ENCODE measurements around the gene MAFF.
A peak's percentile ranks its signal among the peaks of the same experiment; 100 is the strongest.

Gene MAFF

DNA sequence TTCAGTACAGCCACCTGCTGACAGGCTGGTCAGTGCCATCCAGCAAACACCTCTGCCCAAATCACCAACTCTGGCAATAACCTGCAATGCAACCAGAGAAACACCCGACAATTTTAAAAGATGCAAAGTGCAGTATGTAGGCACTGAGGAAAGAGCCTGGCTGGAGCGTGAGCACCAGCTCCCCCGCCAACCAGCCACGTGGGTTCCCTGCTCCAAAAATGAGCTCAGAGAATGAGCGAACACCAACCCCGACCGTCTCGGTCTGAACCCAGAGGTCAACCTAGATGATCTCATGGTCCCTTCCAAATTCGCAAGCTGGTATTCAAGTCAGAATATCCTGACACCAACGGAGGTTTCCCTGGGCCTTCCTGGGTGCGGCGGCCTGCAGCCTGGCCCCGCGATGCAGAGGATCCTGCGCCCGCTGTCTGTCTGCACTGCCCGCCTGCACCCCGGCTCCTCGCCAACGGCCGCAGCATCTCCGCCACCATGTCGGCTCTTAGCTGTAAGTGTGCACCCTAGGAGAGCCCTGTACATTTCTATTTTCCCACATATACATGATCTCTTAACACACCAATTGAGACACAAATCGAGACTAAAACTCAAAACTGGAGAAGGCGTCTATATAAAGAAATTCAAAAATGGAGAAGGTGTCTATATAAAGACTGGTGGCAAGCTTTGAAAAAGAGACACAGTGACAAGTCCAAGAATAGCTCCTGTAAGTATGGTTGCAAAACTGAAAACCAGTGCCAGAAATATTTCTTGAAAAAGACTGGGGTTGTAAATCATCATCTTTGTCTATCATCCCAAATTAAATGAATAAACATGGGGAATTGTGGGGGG lies 48.2 kb downstream of the MAFF start:
- H3K27me3 ChIP-seq (ENCODE audit: control insufficient read depth, insufficient read depth, low read length): no peaks in the 10 kb centered on the region
- H3K9me3 ChIP-seq (ENCODE audit: control insufficient read depth, insufficient read depth, low read length): no peaks in the 10 kb centered on the region
- H3K4me1 ChIP-seq (ENCODE audit: control insufficient read depth, insufficient read depth, low read length): no peaks in the 10 kb centered on the region
- peaks cover 24% of the 10 kb centered on the region for H3K36me3 ChIP-seq (ENCODE audit: control insufficient read depth, insufficient read depth, low read length)
- no peak overlapping the region for H3K4me3 ChIP-seq (ENCODE audit: low read depth, low read length)
- H3K9ac ChIP-seq (ENCODE audit: low read depth, low read length): no peak overlapping the region

DNA sequence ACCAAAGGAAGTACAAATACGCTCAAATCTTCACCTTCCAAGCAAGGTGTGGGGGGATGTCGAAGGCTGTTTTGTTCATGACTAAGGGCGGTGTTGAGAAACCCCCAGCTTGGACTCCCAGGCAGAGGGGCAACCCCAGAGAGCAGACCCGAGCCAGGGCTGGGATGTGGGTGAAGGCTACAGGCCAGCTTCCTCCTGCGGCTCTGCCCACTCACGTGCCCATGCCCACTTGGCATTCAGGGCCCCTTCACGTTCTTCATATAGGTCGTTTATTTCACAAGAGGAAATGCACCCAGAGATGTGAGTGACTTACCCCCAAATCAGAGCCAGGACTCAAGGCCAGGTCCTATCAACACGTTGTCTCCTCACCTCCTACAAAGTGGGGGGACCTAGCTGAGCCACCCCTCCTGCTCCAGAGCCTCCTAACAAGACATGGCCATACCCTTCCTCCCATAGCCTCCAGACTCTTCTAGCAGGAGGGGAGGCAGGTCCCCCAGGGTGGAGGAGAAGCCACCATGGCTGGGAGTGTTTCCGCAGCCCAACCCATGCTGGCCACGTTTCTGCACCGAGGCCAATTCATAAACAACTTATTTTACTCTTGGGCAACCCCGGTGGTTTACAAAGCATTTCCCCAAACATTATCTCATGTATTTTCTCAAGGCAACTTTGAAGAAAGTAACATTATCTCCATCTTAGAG lies 49.0 kb downstream of the MAFF start:
- Histone ChIP-seq H3K9me3 (ENCODE audit: control insufficient read depth, insufficient read depth, low read length) (no peaks in the 10 kb centered on the region), H3K4me3 (ENCODE audit: low read depth, low read length) (no peak overlapping the region), H3K4me1 (ENCODE audit: control insufficient read depth, insufficient read depth, low read length) (no peaks in the 10 kb centered on the region), H3K27me3 (ENCODE audit: control insufficient read depth, insufficient read depth, low read length) (no peaks in the 10 kb centered on the region), H3K36me3 (ENCODE audit: control insufficient read depth, insufficient read depth, low read length) (peaks cover 22% of the 10 kb centered on the region), H3K9ac (ENCODE audit: low read depth, low read length) (no peak overlapping the region)

DNA sequence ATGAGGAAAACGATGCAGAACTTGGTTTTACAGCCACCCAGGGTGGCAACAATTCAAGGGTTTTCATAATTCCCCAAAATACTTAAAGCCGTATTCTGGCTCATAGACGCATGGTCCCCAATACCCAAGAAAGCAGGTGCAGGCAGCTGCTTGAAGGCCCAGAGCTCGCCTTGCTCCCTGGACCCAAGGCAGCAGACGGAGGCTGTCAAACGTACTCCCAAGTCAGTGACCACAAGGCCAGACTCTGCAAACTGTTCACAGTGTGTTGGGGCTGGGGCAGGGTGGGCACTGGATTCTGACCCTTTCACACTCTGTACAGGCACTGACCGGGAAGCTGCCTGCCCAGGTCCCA lies 49.5 kb downstream of the MAFF start:
- Histone ChIP-seq H3K4me3 (ENCODE audit: low read depth, low read length) (no peak overlapping the region), H3K9me3 (ENCODE audit: control insufficient read depth, insufficient read depth, low read length) (no peaks in the 10 kb centered on the region), H3K4me1 (ENCODE audit: control insufficient read depth, insufficient read depth, low read length) (no peaks in the 10 kb centered on the region), H3K27me3 (ENCODE audit: control insufficient read depth, insufficient read depth, low read length) (no peaks in the 10 kb centered on the region), H3K9ac (ENCODE audit: low read depth, low read length) (no peak overlapping the region), H3K36me3 (ENCODE audit: control insufficient read depth, insufficient read depth, low read length) (peaks cover 16% of the 10 kb centered on the region)

DNA sequence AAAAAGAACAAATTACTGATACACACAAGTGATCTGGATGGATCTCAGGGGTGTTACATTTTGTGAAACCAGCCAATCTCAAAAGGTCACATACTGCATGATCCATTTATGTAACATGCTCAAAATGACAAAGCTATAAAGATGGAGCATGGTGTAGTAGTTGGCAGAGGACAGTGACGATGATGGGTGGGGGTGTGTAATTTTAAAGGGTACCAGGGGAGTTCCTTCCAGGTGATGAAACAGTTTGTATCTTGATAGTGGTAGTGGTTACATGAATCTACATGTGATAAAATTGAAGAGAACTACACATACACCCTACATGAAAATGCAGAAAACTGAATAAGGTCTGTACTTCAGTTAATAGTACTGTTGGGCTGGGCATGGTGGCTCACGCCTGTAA lies 53.9 kb downstream of the MAFF start:
- Histone ChIP-seq H3K27me3 (ENCODE audit: control insufficient read depth, insufficient read depth, low read length) (no peaks in the 10 kb centered on the region), H3K4me3 (ENCODE audit: low read depth, low read length) (no peak overlapping the region), H3K4me1 (ENCODE audit: control insufficient read depth, insufficient read depth, low read length) (no peaks in the 10 kb centered on the region), H3K9ac (ENCODE audit: low read depth, low read length) (no peak overlapping the region), H3K36me3 (ENCODE audit: control insufficient read depth, insufficient read depth, low read length) (no peaks in the 10 kb centered on the region), H3K9me3 (ENCODE audit: control insufficient read depth, insufficient read depth, low read length) (no peaks in the 10 kb centered on the region)

DNA sequence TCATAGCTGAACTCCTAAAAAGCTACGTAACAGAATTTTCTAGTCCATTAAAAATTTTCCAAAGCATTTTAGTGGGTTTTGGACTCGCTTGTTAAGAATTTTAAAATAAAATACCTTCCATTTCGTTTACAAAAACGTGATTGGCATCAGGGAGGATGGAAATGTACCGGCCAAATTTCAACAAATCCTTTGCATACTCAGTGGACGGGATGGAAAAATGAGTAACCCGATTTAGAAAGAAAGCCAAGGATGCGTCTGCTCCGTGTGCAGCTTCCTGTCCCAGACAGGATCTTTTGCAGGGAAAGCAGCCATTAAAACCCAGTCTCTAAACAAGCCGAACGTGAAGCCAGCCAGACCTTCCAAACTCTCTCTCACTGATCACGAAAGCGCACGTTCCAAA lies 55.4 kb downstream of the MAFF start:
- Histone ChIP-seq H3K9ac (ENCODE audit: low read depth, low read length) (no peak overlapping the region), H3K4me3 (ENCODE audit: low read depth, low read length) (no peak overlapping the region), H3K9me3 (ENCODE audit: control insufficient read depth, insufficient read depth, low read length) (no peaks in the 10 kb centered on the region), H3K27me3 (ENCODE audit: control insufficient read depth, insufficient read depth, low read length) (no peaks in the 10 kb centered on the region), H3K36me3 (ENCODE audit: control insufficient read depth, insufficient read depth, low read length) (no peaks in the 10 kb centered on the region), H3K4me1 (ENCODE audit: control insufficient read depth, insufficient read depth, low read length) (peaks cover 4% of the 10 kb centered on the region)

DNA sequence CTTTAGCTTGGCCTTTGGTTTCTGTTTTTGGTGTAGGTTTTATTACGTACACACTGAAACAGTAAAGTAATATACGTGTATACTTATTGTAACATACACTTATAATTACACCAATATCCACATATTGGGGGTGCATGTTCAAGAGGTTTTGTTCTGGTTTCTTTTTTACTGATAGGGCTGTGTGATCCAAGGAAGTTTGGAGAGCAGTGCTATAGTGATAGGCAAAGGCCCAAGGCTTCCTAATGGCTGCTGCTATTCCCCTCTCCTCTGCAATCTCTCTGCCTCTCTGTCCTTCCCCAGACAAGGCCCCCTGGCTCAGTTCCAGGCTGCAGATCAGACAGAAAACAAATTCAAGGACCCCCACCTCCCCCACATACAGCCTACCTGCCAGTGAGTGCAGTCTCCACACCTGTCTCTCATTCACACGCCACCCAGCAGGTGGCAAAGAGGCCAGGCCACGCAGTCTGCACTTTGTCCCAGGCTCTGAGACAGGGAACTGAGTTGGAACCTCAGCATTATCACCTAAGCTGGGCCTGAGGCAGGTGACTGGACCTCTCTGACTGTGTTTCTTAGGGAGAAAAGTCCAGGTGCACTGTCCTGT lies 56.0 kb downstream of the MAFF start:
- no peaks in the 10 kb centered on the region for H3K27me3 ChIP-seq (ENCODE audit: control insufficient read depth, insufficient read depth, low read length)
- no peaks in the 10 kb centered on the region for H3K36me3 ChIP-seq (ENCODE audit: control insufficient read depth, insufficient read depth, low read length)
- H3K4me3 ChIP-seq (ENCODE audit: low read depth, low read length): no peak overlapping the region
- peaks cover 4% of the 10 kb centered on the region for H3K4me1 ChIP-seq (ENCODE audit: control insufficient read depth, insufficient read depth, low read length)
- no peak overlapping the region for H3K9ac ChIP-seq (ENCODE audit: low read depth, low read length)
- H3K9me3 ChIP-seq (ENCODE audit: control insufficient read depth, insufficient read depth, low read length): no peaks in the 10 kb centered on the region

DNA sequence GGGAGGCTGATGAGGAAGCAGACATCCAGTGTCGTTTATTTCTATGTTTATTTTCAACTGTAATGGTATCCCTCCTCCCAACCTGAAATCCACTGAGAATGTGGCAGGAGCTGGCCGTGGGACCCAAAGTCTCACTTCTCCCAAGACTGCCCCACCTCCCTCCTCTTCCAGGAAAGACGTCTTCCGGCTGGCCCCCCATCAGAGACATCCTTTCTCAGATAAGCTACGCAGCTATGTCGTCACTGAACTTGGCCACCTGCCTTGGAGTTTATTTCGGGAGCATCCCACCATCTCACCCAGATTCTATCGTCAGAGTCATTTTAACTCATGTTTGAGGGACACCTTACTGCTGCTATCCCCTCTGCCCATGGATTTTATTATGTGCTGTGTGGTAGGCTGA lies 57.1 kb downstream of the MAFF start:
- peaks cover 4% of the 10 kb centered on the region for H3K4me1 ChIP-seq (ENCODE audit: control insufficient read depth, insufficient read depth, low read length)
- no peak overlapping the region for H3K9ac ChIP-seq (ENCODE audit: low read depth, low read length)

DNA sequence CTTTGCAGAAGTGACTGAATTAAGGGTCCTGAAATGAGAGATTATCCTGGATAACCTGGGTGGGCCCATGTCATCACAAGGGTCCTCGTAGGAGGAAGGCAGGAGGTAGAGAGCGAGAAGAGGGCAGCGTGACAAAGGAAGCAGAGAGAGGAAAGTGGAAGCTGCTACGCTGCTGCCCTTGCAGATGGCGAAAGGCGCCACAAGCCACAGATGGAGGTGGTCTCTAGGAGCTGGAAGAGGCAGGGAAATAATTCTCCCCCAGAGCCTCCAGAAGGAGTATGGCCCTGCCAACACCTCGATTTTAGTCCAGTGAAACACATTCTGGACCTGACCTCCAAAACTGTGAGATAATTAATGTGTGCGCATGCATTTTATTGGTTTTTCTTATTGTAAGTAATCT lies 57.6 kb downstream of the MAFF start:
- Histone ChIP-seq H3K9ac (ENCODE audit: low read depth, low read length) (no peak overlapping the region), H3K4me1 (ENCODE audit: control insufficient read depth, insufficient read depth, low read length) (peaks cover 4% of the 10 kb centered on the region)

More for the DNA sequence above, 57.1 kb downstream of the MAFF start:
- H3K27me3 ChIP-seq (ENCODE audit: control insufficient read depth, insufficient read depth, low read length): no peaks in the 10 kb centered on the region
- H3K36me3 ChIP-seq (ENCODE audit: control insufficient read depth, insufficient read depth, low read length): no peaks in the 10 kb centered on the region
- H3K4me3 ChIP-seq (ENCODE audit: low read depth, low read length): no peak overlapping the region
- no peaks in the 10 kb centered on the region for H3K9me3 ChIP-seq (ENCODE audit: control insufficient read depth, insufficient read depth, low read length)

DNA sequence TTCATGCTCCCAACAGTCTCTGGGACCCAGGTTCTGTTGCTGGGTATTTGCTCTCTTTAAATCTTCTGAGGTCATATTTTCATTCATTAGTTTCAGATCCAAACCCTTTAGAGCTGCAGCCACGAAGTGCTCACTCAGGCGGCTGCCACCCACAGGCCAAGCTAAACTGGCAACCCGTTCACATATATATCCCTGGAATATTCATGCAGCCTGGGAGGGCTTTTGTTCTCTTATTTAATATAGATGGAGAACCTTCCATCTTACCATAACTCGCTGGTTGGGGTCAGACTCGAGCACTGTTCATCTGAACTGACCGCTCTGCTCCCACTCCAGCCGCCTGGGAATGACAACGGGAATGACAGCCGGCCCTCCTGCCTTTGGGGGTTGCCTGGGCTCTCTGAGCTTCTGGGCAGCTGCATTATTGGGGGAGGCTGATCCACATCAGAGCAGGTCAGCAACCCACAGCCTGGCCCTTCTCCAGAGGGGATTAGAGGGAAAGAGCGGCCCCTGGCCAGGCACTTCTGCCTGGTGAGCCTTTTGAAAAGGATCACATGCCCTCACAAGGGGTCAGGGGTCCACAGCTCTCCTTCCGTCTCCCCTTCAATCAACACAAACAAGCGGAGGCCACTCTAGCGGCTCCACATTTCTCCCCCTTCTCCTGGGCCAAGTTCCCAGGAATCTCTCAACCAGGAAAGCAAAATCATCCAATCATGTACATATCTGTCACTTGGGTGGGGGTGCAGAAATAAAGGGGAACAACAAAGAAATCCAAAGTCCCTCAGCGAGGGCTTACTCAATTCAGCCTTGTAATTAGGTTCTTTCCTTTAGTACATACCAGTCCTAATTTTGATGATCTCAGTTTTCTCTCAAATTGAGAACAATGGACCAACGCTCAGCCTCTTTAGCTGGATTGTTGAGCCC lies 59.2 kb downstream of the MAFF start:
- Histone ChIP-seq H3K9me3 (ENCODE audit: control insufficient read depth, insufficient read depth, low read length) (no peaks in the 10 kb centered on the region), H3K36me3 (ENCODE audit: control insufficient read depth, insufficient read depth, low read length) (no peaks in the 10 kb centered on the region), H3K9ac (ENCODE audit: low read depth, low read length) (no peak overlapping the region), H3K4me3 (ENCODE audit: low read depth, low read length) (no peak overlapping the region), H3K27me3 (ENCODE audit: control insufficient read depth, insufficient read depth, low read length) (no peaks in the 10 kb centered on the region), H3K4me1 (ENCODE audit: control insufficient read depth, insufficient read depth, low read length) (peaks cover 4% of the 10 kb centered on the region)

More for the DNA sequence above, 57.6 kb downstream of the MAFF start:
- Histone ChIP-seq H3K36me3 (ENCODE audit: control insufficient read depth, insufficient read depth, low read length) (no peaks in the 10 kb centered on the region), H3K9me3 (ENCODE audit: control insufficient read depth, insufficient read depth, low read length) (no peaks in the 10 kb centered on the region), H3K4me3 (ENCODE audit: low read depth, low read length) (no peak overlapping the region), H3K27me3 (ENCODE audit: control insufficient read depth, insufficient read depth, low read length) (no peaks in the 10 kb centered on the region)

DNA sequence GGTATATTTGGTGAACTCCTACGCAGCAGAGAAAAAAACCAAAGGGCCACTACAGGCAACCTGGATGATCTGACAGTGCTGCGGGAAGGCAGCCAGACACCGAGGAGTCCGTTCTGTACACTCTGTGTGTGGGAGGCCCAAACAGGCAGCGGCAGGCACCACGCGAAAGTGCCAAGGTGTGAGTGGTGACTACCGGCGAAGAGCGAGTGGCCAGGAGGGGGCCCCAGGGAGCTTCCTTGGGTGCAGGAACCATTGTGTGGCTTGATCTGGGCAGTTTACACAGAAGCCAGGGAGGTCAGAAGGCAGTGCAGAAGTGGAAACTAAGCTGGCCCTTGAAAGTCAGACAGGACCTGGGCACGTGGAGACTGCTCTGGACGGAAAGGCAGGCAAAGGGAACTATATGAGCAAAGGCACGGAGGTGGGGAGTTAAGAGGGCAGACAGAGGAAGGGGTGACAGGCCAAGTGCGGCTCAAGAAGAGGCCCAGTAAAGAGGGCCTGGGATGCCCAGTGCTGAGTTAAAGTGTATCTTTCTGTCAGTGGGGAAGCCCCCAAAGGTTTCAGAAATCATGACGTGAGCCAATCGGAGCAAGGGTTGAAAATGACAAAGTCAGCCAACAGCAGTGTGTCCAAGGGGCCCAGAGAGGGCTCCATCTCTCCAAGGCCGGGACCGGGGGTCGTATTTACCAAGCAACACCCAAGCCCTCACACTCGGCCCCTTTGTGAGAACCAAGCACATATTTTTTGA lies 60.4 kb downstream of the MAFF start:
- H3K9ac ChIP-seq (ENCODE audit: low read depth, low read length): peak overlapping the region; percentile 24
- H3K4me3 ChIP-seq (ENCODE audit: low read depth, low read length): no peak overlapping the region
- peaks cover 4% of the 10 kb centered on the region for H3K4me1 ChIP-seq (ENCODE audit: control insufficient read depth, insufficient read depth, low read length)
- H3K9me3 ChIP-seq (ENCODE audit: control insufficient read depth, insufficient read depth, low read length): no peaks in the 10 kb centered on the region
- H3K27me3 ChIP-seq (ENCODE audit: control insufficient read depth, insufficient read depth, low read length): no peaks in the 10 kb centered on the region
- H3K36me3 ChIP-seq (ENCODE audit: control insufficient read depth, insufficient read depth, low read length): no peaks in the 10 kb centered on the region

Measured in iPS-15b (cell line).